Activated CD4-positive, alpha-beta memory T cell treated with anti-CD3 and anti-CD28 coated beads, Interleukin-2, amount 10 ng/mL, durations not matched to agents 7 days and 5 days (primary cell): ENCODE measurements around the gene RFK. TPM values are rescaled to one million over a fixed set of nuclear protein-coding genes. Genes with fewer than 3 reads are reported as not detected.

Experiments
- CTCF ChIA-PET: fragments of 350-600 bp; sonication (Branson Sonifier 250); formaldehyde crosslinking; loops from one replicate; lab custom pipeline; 2021; ENCODE audit warnings: antibody characterized with exemption, inconsistent platforms; lab: Charles Lee
- POLR2A ChIA-PET: fragments of 350-600 bp; sonication (Branson Sonifier 250); formaldehyde crosslinking; loops from one replicate; lab custom pipeline; 2021; ENCODE audit warnings: antibody characterized with exemption; lab: Charles Lee
- DNase-seq: peaks from one replicate; pipeline ENCODE4 v3.0.0-alpha.2; 2020
- H3K27ac Mint-ChIP-seq: one replicate; pipeline ENCODE4 v1.8.0; 2021; ENCODE audit warnings: mild to moderate bottlenecking, mixed read lengths
- H3K27me3 Mint-ChIP-seq: one replicate; pipeline ENCODE4 v1.8.0; 2021; ENCODE audit warnings: mixed read lengths
- H3K36me3 Mint-ChIP-seq: one replicate; pipeline ENCODE4 v1.8.0; 2021; ENCODE audit warnings: low read depth, mixed read lengths
- H3K4me1 Mint-ChIP-seq: one replicate; pipeline ENCODE4 v1.8.0; 2021; ENCODE audit warnings: mixed read lengths
- H3K4me3 Mint-ChIP-seq: one replicate; pipeline ENCODE4 v1.8.0; 2021; ENCODE audit warnings: mild to moderate bottlenecking, mixed read lengths
- H3K9me3 Mint-ChIP-seq: one replicate; pipeline ENCODE4 v1.8.0; 2021; ENCODE audit warnings: mixed read lengths
- total RNA-seq, 2 experiments: library from RNA; stranded (reverse); gene quantifications; one replicate each; pipeline ENCODE4 v1.2.3, GENCODE V29; 2021

RFK gene
- total RNA-seq, 2 experiments from 2014 or later = 18.4 to 18.7 TPM

GRCh38 chr9:76424491-76424890 lies 30.3 kb upstream of the RFK start:
- no peaks in the 10 kb centered on the region for H3K36me3 Mint-ChIP-seq
- no peak for DNase-seq
- H3K9me3 Mint-ChIP-seq = no peaks in the 10 kb centered on the region
- peaks cover 22% of the 10 kb centered on the region for H3K4me1 Mint-ChIP-seq
- H3K4me3 Mint-ChIP-seq = no peak overlapping the region
- no peaks in the 10 kb centered on the region for H3K27me3 Mint-ChIP-seq
- ChIA-PET POLR2A (no interaction called here), CTCF (no interaction called here)
- H3K27ac Mint-ChIP-seq = peak overlapping the region; percentile 11

- ChIA-PET CTCF (interaction anchor here (0.7 to 1.0 kb wide), 2 partner anchors 19 to 28 kb away, joined by 3 to 4 read pairs; no protein-coding TSS in a partner anchor), POLR2A (no interaction called here)
- Mint-ChIP-seq H3K36me3 (no peaks in the 10 kb centered on the region), H3K4me3 (no peak overlapping the region), H3K27me3 (no peaks in the 10 kb centered on the region), H3K4me1 (peaks cover 22% of the 10 kb centered on the region), H3K9me3 (no peaks in the 10 kb centered on the region), H3K27ac (no peak overlapping the region)
- DNase-seq = no peak
These were observed 29.3 kb upstream of the RFK start for GRCh38 chr9:76423216-76424177.

- Mint-ChIP-seq H3K4me1 (peaks cover 30% of the 10 kb centered on the region), H3K9me3 (no peaks in the 10 kb centered on the region), H3K4me3 (no peak overlapping the region), H3K36me3 (no peaks in the 10 kb centered on the region), H3K27me3 (no peaks in the 10 kb centered on the region), H3K27ac (no peak overlapping the region)
- CTCF ChIA-PET = interaction anchor here (0.6 to 1.7 kb wide), 6 partner anchors 14 to 239 kb away, joined by 3 to 9 read pairs (median 5); no protein-coding TSS in a partner anchor
- POLR2A ChIA-PET = no interaction called here
- no peak for DNase-seq
These were observed 25.7 kb upstream of the RFK start for GRCh38 chr9:76419782-76420380.

- no peak overlapping the region for H3K27ac Mint-ChIP-seq
- POLR2A ChIA-PET = no interaction called here
- CTCF ChIA-PET = no interaction called here
- DNase-seq = no peak
- peaks cover 14% of the 10 kb centered on the region for H3K36me3 Mint-ChIP-seq
- H3K27me3 Mint-ChIP-seq = no peaks in the 10 kb centered on the region
- no peak overlapping the region for H3K4me3 Mint-ChIP-seq
- H3K9me3 Mint-ChIP-seq = peaks cover 8% of the 10 kb centered on the region
- H3K4me1 Mint-ChIP-seq = peaks cover 33% of the 10 kb centered on the region
These were observed 23.2 kb upstream of the RFK start for GRCh38 chr9:76417394-76417793.

GRCh38 chr9:76415731-76416130 lies 21.5 kb upstream of the RFK start:
- H3K36me3 Mint-ChIP-seq = peaks cover 14% of the 10 kb centered on the region
- H3K27me3 Mint-ChIP-seq = no peaks in the 10 kb centered on the region
- POLR2A ChIA-PET = no interaction called here

GRCh38 chr9:76415154-76415553 lies 20.9 kb upstream of the RFK start:
- peaks cover 14% of the 10 kb centered on the region for H3K36me3 Mint-ChIP-seq
- H3K4me3 Mint-ChIP-seq = no peak overlapping the region
- H3K27ac Mint-ChIP-seq = no peak overlapping the region
- peaks cover 33% of the 10 kb centered on the region for H3K4me1 Mint-ChIP-seq
- ChIA-PET CTCF (interaction anchor here (1.0 kb wide), 1 partner anchor 10 kb away, joined by 3 read pairs; no protein-coding TSS in a partner anchor), POLR2A (no interaction called here)
- no peaks in the 10 kb centered on the region for H3K27me3 Mint-ChIP-seq
- DNase-seq = no peak
- H3K9me3 Mint-ChIP-seq = peaks cover 8% of the 10 kb centered on the region

More at GRCh38 chr9:76415731-76416130, 21.5 kb upstream of the RFK start:
- Mint-ChIP-seq H3K9me3 (peaks cover 8% of the 10 kb centered on the region), H3K27ac (no peak overlapping the region), H3K4me1 (peaks cover 33% of the 10 kb centered on the region), H3K4me3 (no peak overlapping the region)
- no peak for DNase-seq
- CTCF ChIA-PET = interaction anchor here (1.0 kb wide), 1 partner anchor 10 kb away, joined by 3 read pairs; no protein-coding TSS in a partner anchor

GRCh38 chr9:76414661-76415060 lies 20.4 kb upstream of the RFK start:
- peaks cover 14% of the 10 kb centered on the region for H3K36me3 Mint-ChIP-seq
- peak; percentile 31 for DNase-seq
- no peak overlapping the region for H3K27ac Mint-ChIP-seq
- POLR2A ChIA-PET = no interaction called here
- H3K4me1 Mint-ChIP-seq = peaks cover 33% of the 10 kb centered on the region
- CTCF ChIA-PET = interaction anchor here (1.0 kb wide), 1 partner anchor 9 kb away, joined by 3 read pairs; no protein-coding TSS in a partner anchor
- no peak overlapping the region for H3K4me3 Mint-ChIP-seq
- peaks cover 8% of the 10 kb centered on the region for H3K9me3 Mint-ChIP-seq
- H3K27me3 Mint-ChIP-seq = no peaks in the 10 kb centered on the region

GRCh38 chr9:76413658-76414057 lies 19.4 kb upstream of the RFK start:
- H3K27ac Mint-ChIP-seq = no peak overlapping the region
- ChIA-PET CTCF (no interaction called here), POLR2A (interaction anchor here (1.6 kb wide), 1 partner anchor 20 kb away, joined by 6 read pairs; the partner anchor contains the start of gene RFK)
- no peak overlapping the region for H3K4me3 Mint-ChIP-seq
- DNase-seq = no peak
- H3K27me3 Mint-ChIP-seq = no peaks in the 10 kb centered on the region
- peaks cover 14% of the 10 kb centered on the region for H3K36me3 Mint-ChIP-seq
- H3K4me1 Mint-ChIP-seq = peaks cover 33% of the 10 kb centered on the region
- peaks cover 8% of the 10 kb centered on the region for H3K9me3 Mint-ChIP-seq

GRCh38 chr9:76412638-76413037 lies 18.4 kb upstream of the RFK start:
- Mint-ChIP-seq H3K4me3 (no peak overlapping the region), H3K9me3 (peaks cover 8% of the 10 kb centered on the region), H3K27me3 (no peaks in the 10 kb centered on the region), H3K36me3 (peaks cover 14% of the 10 kb centered on the region), H3K27ac (no peak overlapping the region), H3K4me1 (peaks cover 36% of the 10 kb centered on the region)
- DNase-seq = no peak
- ChIA-PET POLR2A (interaction anchor here (1.6 kb wide), 1 partner anchor 19 kb away, joined by 6 read pairs; the partner anchor contains the start of gene RFK), CTCF (no interaction called here)

- no peak overlapping the region for H3K27ac Mint-ChIP-seq
- no peak overlapping the region for H3K4me3 Mint-ChIP-seq
- no peak for DNase-seq
- peaks cover 31% of the 10 kb centered on the region for H3K4me1 Mint-ChIP-seq
- ChIA-PET CTCF (interaction anchor here (1.4 to 2.0 kb wide), 2 partner anchors 9 to 14 kb away, joined by 3 to 9 read pairs; no protein-coding TSS in a partner anchor), POLR2A (interaction anchor here (2.7 kb wide), 1 partner anchor 12 kb away, joined by 18 read pairs; the partner anchor contains the start of gene RFK)
- no peaks in the 10 kb centered on the region for H3K9me3 Mint-ChIP-seq
- no peaks in the 10 kb centered on the region for H3K27me3 Mint-ChIP-seq
- H3K36me3 Mint-ChIP-seq = no peaks in the 10 kb centered on the region
These were observed 11.6 kb upstream of the RFK start for GRCh38 chr9:76405868-76406267.

GRCh38 chr9:76405340-76405739 lies 11.1 kb upstream of the RFK start:
- Mint-ChIP-seq H3K27ac (no peak overlapping the region), H3K9me3 (no peaks in the 10 kb centered on the region), H3K36me3 (no peaks in the 10 kb centered on the region), H3K27me3 (no peaks in the 10 kb centered on the region), H3K4me3 (no peak overlapping the region), H3K4me1 (peaks cover 36% of the 10 kb centered on the region)
- POLR2A ChIA-PET = interaction anchor here (2.7 kb wide), 1 partner anchor 11 kb away, joined by 18 read pairs; the partner anchor contains the start of gene RFK
- no peak for DNase-seq
- CTCF ChIA-PET = interaction anchor here (1.4 to 2.0 kb wide), 3 partner anchors 10 to 15 kb away, joined by 3 to 18 read pairs (median 9); partner anchors contain the start of gene RFK

- no peak for DNase-seq
- no peaks in the 10 kb centered on the region for H3K27me3 Mint-ChIP-seq
- POLR2A ChIA-PET = interaction anchor here (1.1 to 2.7 kb wide), 2 partner anchors 10 to 55 kb away, joined by 3 to 18 read pairs; partner anchors contain the start of genes GCNT1 and RFK
- CTCF ChIA-PET = interaction anchor here (0.5 to 2.0 kb wide), 7 partner anchors 10 to 356 kb away, joined by 3 to 18 read pairs (median 3); partner anchors contain the start of gene RFK
- peaks cover 40% of the 10 kb centered on the region for H3K4me1 Mint-ChIP-seq
- H3K4me3 Mint-ChIP-seq = no peak overlapping the region
- no peak overlapping the region for H3K27ac Mint-ChIP-seq
- no peaks in the 10 kb centered on the region for H3K36me3 Mint-ChIP-seq
- no peaks in the 10 kb centered on the region for H3K9me3 Mint-ChIP-seq
These were observed 10.2 kb upstream of the RFK start for GRCh38 chr9:76404401-76404800.
